ENCODE data around the gene LNPEP. TPM values are rescaled to one million over a fixed set of nuclear protein-coding genes. Genes with fewer than 3 reads are reported as not detected.
"Not testable (repeated sequence)": the region's sequence is repeated elsewhere in the genome, so short reads cannot be mapped to it uniquely, and the experiment has no call there.

LNPEP gene
- total RNA-seq, 1 donor from 2014 or later: 13.2 TPM

DNA sequence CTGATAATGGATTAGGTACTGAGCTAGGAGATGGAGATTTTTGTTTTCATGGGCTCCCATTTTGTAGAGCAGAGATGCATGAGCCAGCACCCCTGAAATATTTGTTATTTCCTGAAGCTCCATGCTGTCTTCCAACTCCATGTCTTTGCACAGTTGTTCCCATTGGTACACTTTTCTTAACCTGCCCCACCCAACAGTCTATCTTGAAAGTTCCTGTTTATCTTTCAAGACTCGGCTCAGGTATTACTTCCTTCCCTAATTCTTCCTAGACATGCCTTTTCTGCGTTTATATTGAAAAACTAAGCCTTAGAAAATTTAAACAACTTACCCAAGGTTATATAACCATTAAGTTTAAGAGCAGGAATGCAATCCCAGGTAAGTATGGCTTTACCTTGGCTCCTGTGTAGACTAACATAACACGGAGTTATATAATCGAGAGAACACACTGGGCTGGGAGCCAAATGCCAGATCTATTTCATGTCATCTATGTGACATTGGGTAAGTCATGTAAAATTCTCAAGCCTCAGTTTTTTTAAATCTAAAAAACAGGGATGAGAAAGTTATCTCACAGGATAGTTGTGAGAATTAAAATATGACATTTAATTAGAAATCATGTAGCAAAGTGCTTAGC is 139.1 kb downstream of the LNPEP start:
- Mint-ChIP-seq H3K27me3 (ENCODE audit: unreplicated experiment) (no peaks in the 10 kb centered on the region), H3K9me3 (ENCODE audit: unreplicated experiment) (no peaks in the 10 kb centered on the region), H3K4me3 (ENCODE audit: unreplicated experiment) (no peak overlapping the region), H3K4me1 (ENCODE audit: unreplicated experiment) (peaks cover 3% of the 10 kb centered on the region), H3K36me3 (ENCODE audit: low read depth, unreplicated experiment) (no peaks in the 10 kb centered on the region), H3K27ac (ENCODE audit: unreplicated experiment) (no peak overlapping the region)
- DNase-seq (ENCODE audit: low spot score): no peak
- TF ChIP-seq, protein P1, sequence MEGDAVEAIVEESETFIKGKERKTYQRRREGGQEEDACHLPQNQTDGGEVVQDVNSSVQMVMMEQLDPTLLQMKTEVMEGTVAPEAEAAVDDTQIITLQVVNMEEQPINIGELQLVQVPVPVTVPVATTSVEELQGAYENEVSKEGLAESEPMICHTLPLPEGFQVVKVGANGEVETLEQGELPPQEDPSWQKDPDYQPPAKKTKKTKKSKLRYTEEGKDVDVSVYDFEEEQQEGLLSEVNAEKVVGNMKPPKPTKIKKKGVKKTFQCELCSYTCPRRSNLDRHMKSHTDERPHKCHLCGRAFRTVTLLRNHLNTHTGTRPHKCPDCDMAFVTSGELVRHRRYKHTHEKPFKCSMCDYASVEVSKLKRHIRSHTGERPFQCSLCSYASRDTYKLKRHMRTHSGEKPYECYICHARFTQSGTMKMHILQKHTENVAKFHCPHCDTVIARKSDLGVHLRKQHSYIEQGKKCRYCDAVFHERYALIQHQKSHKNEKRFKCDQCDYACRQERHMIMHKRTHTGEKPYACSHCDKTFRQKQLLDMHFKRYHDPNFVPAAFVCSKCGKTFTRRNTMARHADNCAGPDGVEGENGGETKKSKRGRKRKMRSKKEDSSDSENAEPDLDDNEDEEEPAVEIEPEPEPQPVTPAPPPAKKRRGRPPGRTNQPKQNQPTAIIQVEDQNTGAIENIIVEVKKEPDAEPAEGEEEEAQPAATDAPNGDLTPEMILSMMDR (IDR thresholded peaks at IDR 0.05; ENCODE audit: unreplicated experiment): no peak

DNA sequence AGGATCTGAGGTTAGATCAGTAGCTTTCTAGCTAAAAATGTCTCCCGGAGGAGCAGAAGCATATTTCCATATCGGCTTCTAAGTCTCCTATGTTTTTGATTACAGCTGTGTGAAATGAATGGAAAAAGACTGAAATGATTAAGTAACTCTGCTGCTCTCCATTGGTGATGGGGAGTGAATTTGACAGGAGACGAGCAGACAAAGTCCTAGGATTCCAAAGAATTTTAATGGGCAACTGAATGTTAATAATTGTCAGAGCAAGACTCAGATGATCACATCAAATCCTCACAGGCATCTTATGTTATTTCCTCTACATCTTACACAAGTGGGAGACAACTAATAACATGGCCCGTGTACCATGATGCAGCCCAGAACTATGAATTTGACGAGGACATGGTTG is 139.8 kb downstream of the LNPEP start:
- Mint-ChIP-seq H3K36me3 (ENCODE audit: low read depth, unreplicated experiment) (no peaks in the 10 kb centered on the region), H3K4me1 (ENCODE audit: unreplicated experiment) (peaks cover 3% of the 10 kb centered on the region), H3K27me3 (ENCODE audit: unreplicated experiment) (no peaks in the 10 kb centered on the region), H3K4me3 (ENCODE audit: unreplicated experiment) (no peak overlapping the region), H3K9me3 (ENCODE audit: unreplicated experiment) (no peaks in the 10 kb centered on the region), H3K27ac (ENCODE audit: unreplicated experiment) (no peak overlapping the region)
- DNase-seq (ENCODE audit: low spot score): no peak
- TF ChIP-seq, protein P1 (IDR thresholded peaks at IDR 0.05; ENCODE audit: unreplicated experiment): no peak

DNA sequence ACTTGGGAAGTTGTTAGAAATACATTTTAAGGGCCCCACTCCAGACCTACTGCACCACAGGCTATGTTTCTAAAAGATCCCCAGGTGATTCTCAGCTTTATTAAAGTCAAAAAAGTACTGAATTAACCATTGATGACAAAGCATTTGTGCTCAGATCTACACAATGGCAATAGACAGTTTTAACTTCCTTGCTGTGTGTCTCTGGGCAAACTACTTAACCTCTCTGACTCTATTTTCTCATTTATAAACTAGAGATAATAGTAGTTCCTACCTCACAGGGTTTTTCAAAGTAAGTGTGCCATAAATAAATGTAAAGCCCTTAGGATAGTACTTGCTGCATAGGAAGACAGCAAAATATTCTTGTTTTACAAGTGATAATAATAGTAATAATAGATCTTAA is 140.2 kb downstream of the LNPEP start:
- no peak overlapping the region for H3K4me3 Mint-ChIP-seq (ENCODE audit: unreplicated experiment)
- no peak overlapping the region for H3K27ac Mint-ChIP-seq (ENCODE audit: unreplicated experiment)
- TF ChIP-seq, protein P1 (IDR thresholded peaks at IDR 0.05; ENCODE audit: unreplicated experiment): no peak
- DNase-seq (ENCODE audit: low spot score): no peak
- no peaks in the 10 kb centered on the region for H3K9me3 Mint-ChIP-seq (ENCODE audit: unreplicated experiment)
- no peaks in the 10 kb centered on the region for H3K36me3 Mint-ChIP-seq (ENCODE audit: low read depth, unreplicated experiment)
- peaks cover 3% of the 10 kb centered on the region for H3K4me1 Mint-ChIP-seq (ENCODE audit: unreplicated experiment)
- no peaks in the 10 kb centered on the region for H3K27me3 Mint-ChIP-seq (ENCODE audit: unreplicated experiment)

DNA sequence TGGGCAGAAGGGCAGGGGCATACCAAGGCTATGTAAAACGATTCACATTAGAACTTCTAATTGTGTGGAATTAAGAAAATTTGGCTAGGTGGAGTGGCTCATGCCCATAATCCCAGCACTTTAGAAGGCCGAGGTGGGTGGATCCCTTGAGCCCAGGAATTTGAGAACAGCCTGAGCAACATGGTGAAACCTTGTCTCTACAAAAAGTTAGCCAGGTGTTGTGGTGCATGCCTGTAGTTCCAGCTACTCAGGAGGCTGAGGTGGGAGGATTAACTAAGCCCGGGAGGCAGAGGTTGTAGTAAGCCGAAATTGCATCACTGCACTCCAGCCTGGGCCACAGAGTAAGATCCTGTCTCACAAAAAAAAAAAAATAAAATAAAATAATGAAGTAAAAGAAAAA is 141.4 kb downstream of the LNPEP start:
- Mint-ChIP-seq H3K36me3 (ENCODE audit: low read depth, unreplicated experiment) (no peaks in the 10 kb centered on the region), H3K4me1 (ENCODE audit: unreplicated experiment) (peaks cover 3% of the 10 kb centered on the region), H3K9me3 (ENCODE audit: unreplicated experiment) (no peaks in the 10 kb centered on the region), H3K27ac (ENCODE audit: unreplicated experiment) (no peak overlapping the region), H3K4me3 (ENCODE audit: unreplicated experiment) (no peak overlapping the region), H3K27me3 (ENCODE audit: unreplicated experiment) (no peaks in the 10 kb centered on the region)
- TF ChIP-seq, protein P1 (IDR thresholded peaks at IDR 0.05; ENCODE audit: unreplicated experiment): no peak
- DNase-seq (ENCODE audit: low spot score): no peak

DNA sequence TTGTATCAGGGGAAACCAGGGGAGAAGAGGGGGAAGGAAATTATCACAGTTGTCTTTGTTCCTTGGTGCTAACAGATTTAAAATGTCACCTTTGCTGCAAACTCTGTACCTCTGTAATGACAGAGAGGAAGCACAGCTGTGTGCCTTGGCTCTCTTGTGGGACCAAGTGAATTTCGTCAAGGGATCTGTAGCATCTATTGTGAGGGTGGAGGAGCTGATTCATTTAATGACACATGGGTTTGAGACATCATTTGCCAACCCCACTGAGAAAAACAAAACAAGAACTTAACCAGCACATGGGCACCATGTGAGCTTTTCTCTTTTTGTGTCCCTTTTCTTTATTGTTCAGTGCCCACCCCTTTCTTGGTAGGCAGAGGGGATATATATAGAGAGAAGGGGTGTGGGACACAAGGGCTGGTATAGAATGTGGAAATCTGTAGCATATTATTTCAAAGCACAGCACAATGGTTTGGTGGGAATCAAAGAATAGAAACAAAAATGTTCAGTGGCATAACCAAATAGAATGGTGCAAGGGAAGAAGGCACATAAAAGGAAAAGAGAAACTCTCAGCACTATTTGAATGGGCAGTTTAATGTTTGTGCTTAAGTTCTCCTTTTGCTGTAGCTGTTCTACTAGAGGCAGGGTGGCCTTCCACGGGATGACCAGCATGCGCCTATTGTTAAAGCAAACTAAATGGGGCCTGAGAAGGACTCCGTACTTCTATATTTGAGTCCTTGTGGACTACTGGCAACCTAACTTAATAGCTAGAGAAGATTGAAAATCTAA is 143.3 kb downstream of the LNPEP start:
- Mint-ChIP-seq H3K36me3 (ENCODE audit: low read depth, unreplicated experiment) (no peaks in the 10 kb centered on the region), H3K4me3 (ENCODE audit: unreplicated experiment) (no peak overlapping the region), H3K27ac (ENCODE audit: unreplicated experiment) (no peak overlapping the region), H3K9me3 (ENCODE audit: unreplicated experiment) (no peaks in the 10 kb centered on the region), H3K4me1 (ENCODE audit: unreplicated experiment) (peaks cover 3% of the 10 kb centered on the region), H3K27me3 (ENCODE audit: unreplicated experiment) (no peaks in the 10 kb centered on the region)
- DNase-seq (ENCODE audit: low spot score): no peak
- TF ChIP-seq, protein P1 (IDR thresholded peaks at IDR 0.05; ENCODE audit: unreplicated experiment): no peak

DNA sequence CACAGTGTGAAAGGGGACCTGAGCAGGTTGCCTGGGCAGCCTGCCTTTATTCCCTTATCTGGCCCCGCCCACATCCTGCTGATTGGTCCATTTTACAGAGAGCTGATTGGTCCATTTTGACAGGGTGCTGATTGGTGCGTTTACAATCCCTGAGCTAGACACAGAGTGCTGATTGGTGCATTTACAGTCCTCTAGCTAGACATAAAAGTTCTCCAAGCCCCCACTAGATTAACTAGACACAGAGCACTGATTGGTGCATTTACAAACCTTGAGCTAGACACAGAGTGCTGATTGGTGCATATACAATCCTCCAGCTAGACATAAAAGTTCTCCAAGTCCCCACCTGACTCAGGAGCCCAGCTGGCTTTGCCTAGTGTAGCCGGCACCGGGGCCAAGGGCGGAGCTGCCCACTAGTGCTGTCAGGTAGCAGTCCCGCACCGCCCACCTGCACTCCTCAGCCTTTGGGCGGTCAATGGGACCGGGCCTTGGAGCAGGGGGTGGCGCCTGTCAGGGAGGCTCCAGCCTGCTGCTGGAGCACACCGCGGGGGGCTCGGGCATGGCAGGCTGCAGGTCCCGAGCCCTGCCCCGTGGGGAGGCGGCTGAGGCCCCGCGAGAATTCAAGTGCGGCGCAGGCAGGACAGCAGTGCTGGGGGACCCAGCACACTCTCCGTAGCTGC is 149.0 kb downstream of the LNPEP start:
- H3K27me3 Mint-ChIP-seq (ENCODE audit: unreplicated experiment); DNase-seq (ENCODE audit: low spot score); H3K27ac Mint-ChIP-seq (ENCODE audit: unreplicated experiment); H3K9me3 Mint-ChIP-seq (ENCODE audit: unreplicated experiment); H3K36me3 Mint-ChIP-seq (ENCODE audit: low read depth, unreplicated experiment); H3K4me3 Mint-ChIP-seq (ENCODE audit: unreplicated experiment); H3K4me1 Mint-ChIP-seq (ENCODE audit: unreplicated experiment): not testable (repeated sequence)
